Thymus (tissue), 14 donors: ENCODE data around the gene OLFM3. TPM values are rescaled to one million over a fixed set of nuclear protein-coding genes. Genes with fewer than 3 reads are reported as not detected.

Experiments used
- DNase-seq, 9 donors: peaks; one replicate each; pipeline ENCODE4 v3.0.0-alpha.2; 2013; ENCODE audit warnings: low spot score in 9 of 9, low read depth in 6 of 9, missing footprints in 1 of 9
- H3K27ac ChIP-seq, 2 donors: one replicate each; pipeline ENCODE4 v1.5.1; 2013; ENCODE audit warnings: control low read depth in 1 of 2, low read depth in 1 of 2, low read length in 1 of 2, mild to moderate bottlenecking in 1 of 2, moderate library complexity in 1 of 2
- H3K27me3 ChIP-seq, 2 donors: one replicate each; pipeline ENCODE4 v1.5.1; 2013; ENCODE audit warnings: low read length in 1 of 2; ENCODE audit not compliant: control insufficient read depth in 2 of 2, insufficient read depth in 1 of 2
- H3K36me3 ChIP-seq, 2 donors: one replicate each; pipeline ENCODE4 v1.5.1; 2013; ENCODE audit warnings: low read length in 1 of 2, mild to moderate bottlenecking in 1 of 2, moderate library complexity in 1 of 2; ENCODE audit not compliant: control insufficient read depth in 2 of 2, insufficient read depth in 2 of 2
- H3K4me1 ChIP-seq, 2 donors: one replicate each; pipeline ENCODE4 v1.5.1; 2013; ENCODE audit warnings: low read length in 2 of 2; ENCODE audit not compliant: control insufficient read depth in 2 of 2, insufficient read depth in 2 of 2
- H3K4me3 ChIP-seq, 2 donors: one replicate each; pipeline ENCODE4 v1.5.1; 2013; ENCODE audit warnings: low read length in 2 of 2, control low read depth in 1 of 2, mild to moderate bottlenecking in 1 of 2
- H3K9me3 ChIP-seq, 2 donors: one replicate each; pipeline ENCODE4 v1.5.1; 2013; ENCODE audit warnings: low read length in 1 of 2, mild to moderate bottlenecking in 1 of 2; ENCODE audit not compliant: control insufficient read depth in 2 of 2, insufficient read depth in 1 of 2
- WGBS: extraction: QIAGEN DNeasy Blood & Tissue Kit; methylation state at CpG from one replicate; pipeline ENCODE4 v1.1.7; 2013; 5-methylcytosine and 5-hydroxymethylcytosine counted together
- long read RNA-seq, 10 donors: transcript quantifications; one replicate each; lab custom pipeline, GENCODE V29; 2026
- polyA plus RNA-seq: library from polyadenylated mRNA; stranded (reverse); fragments of 200-250 nt; gene quantifications from one replicate; pipeline ENCODE4 v1.2.3, GENCODE V29; 2013
- total RNA-seq: library from RNA; stranded (reverse); fragments of 120-200 nt; gene quantifications from one replicate; pipeline ENCODE4 v1.2.4, GENCODE V29; 2013
- donor health status: healthy.

The OLFM3 gene
- 0.90 TPM for total RNA-seq
- polyA plus RNA-seq = 0.07 TPM
- long read RNA-seq, donor 1 = 0 reads
- long read RNA-seq, donor 2 = 0 reads
- long read RNA-seq, donor 3 = 0 reads
- long read RNA-seq, donor 4 = 0 reads
- long read RNA-seq, donor 5, partial matches to known transcripts = 0 of 1 reads
- long read RNA-seq, donor 5, other reads (novel, unspliced or antisense) = 0 of 1 reads
- long read RNA-seq, donor 6, partial matches to known transcripts = 0 of 1 reads
- long read RNA-seq, donor 6, other reads (novel, unspliced or antisense) = 0 of 1 reads
- long read RNA-seq, donor 7 = 0 reads
- long read RNA-seq, donor 8 = 0 reads
- long read RNA-seq, donor 9 = 0 reads
- long read RNA-seq, donor 10 = 0 reads

- peak in 7 of 9 donors; percentile 0 to 42 (median 9) for DNase-seq
- Histone ChIP-seq H3K4me3 (no peak within 1 kb of the TSS), H3K27me3 (peaks cover 0 to 12% of the 10 kb centered on the region in 2 donors), H3K4me1 (no peaks in the 10 kb centered on the region), H3K36me3 (no peaks in the 10 kb centered on the region), H3K27ac (no peak within 1 kb of the TSS), H3K9me3 (no peaks in the 10 kb centered on the region)
- WGBS = 8% methylated on average over 24 of the region's 24 CpGs
Observed at GRCh38 chr1:101996825-101997465, at the start of gene OLFM3. Gene OLFM3 (minus strand): TSS chr1:101996926.

GRCh38 chr1:102045752-102046151, 49.0 kb upstream of the OLFM3 start:
- Histone ChIP-seq H3K36me3 (no peaks in the 10 kb centered on the region), H3K27me3 (no peaks in the 10 kb centered on the region), H3K4me3 (no peak overlapping the region), H3K4me1 (no peaks in the 10 kb centered on the region), H3K27ac (no peak overlapping the region), H3K9me3 (no peaks in the 10 kb centered on the region)
- no peak for DNase-seq
- 93% methylated on average over 2 of the region's 2 CpGs for WGBS

GRCh38 chr1:102032534-102032933, 35.8 kb upstream of the OLFM3 start:
- 85% methylated on average over 7 of the region's 7 CpGs for WGBS
- H3K9me3 ChIP-seq = no peaks in the 10 kb centered on the region
- H3K27me3 ChIP-seq = no peaks in the 10 kb centered on the region
- no peak overlapping the region for H3K4me3 ChIP-seq
- no peaks in the 10 kb centered on the region for H3K4me1 ChIP-seq
- H3K36me3 ChIP-seq = no peaks in the 10 kb centered on the region
- DNase-seq = no peak
- no peak overlapping the region for H3K27ac ChIP-seq

- no peaks in the 10 kb centered on the region for H3K9me3 ChIP-seq
- no peaks in the 10 kb centered on the region for H3K4me1 ChIP-seq
- H3K27ac ChIP-seq = no peak overlapping the region
- H3K36me3 ChIP-seq = no peaks in the 10 kb centered on the region
- H3K4me3 ChIP-seq = no peak overlapping the region
- H3K27me3 ChIP-seq = no peaks in the 10 kb centered on the region
- DNase-seq = no peak
Observed at GRCh38 chr1:102019530-102019929, 22.8 kb upstream of the OLFM3 start.

GRCh38 chr1:102015728-102016127, 19.0 kb upstream of the OLFM3 start:
- no peaks in the 10 kb centered on the region for H3K27me3 ChIP-seq
- H3K36me3 ChIP-seq = no peaks in the 10 kb centered on the region
- DNase-seq = no peak
- H3K9me3 ChIP-seq = no peaks in the 10 kb centered on the region
- H3K4me1 ChIP-seq = no peaks in the 10 kb centered on the region
- 94% methylated on average over 3 of the region's 3 CpGs for WGBS
- no peak overlapping the region for H3K27ac ChIP-seq
- no peak overlapping the region for H3K4me3 ChIP-seq

GRCh38 chr1:102002057-102002456, 5.3 kb upstream of the OLFM3 start:
- peaks cover 0 to 1% of the 10 kb centered on the region in 2 donors for H3K27me3 ChIP-seq
- no peak overlapping the region for H3K27ac ChIP-seq
- H3K4me1 ChIP-seq = no peaks in the 10 kb centered on the region
- DNase-seq = no peak
- no peaks in the 10 kb centered on the region for H3K9me3 ChIP-seq
- 87% methylated on average over 2 of the region's 2 CpGs for WGBS
- H3K36me3 ChIP-seq = no peaks in the 10 kb centered on the region
- H3K4me3 ChIP-seq = no peak overlapping the region

GRCh38 chr1:101995984-101996745, 561 bp downstream of the OLFM3 start:
- Histone ChIP-seq H3K9me3 (no peaks in the 10 kb centered on the region), H3K27me3 (peaks cover 0 to 12% of the 10 kb centered on the region in 2 donors), H3K4me1 (no peaks in the 10 kb centered on the region), H3K4me3 (no peak overlapping the region), H3K27ac (no peak overlapping the region), H3K36me3 (no peaks in the 10 kb centered on the region)
- DNase-seq = no peak
- 12% methylated on average over 20 of the region's 20 CpGs for WGBS

- DNase-seq = no peak
- no peak overlapping the region for H3K27ac ChIP-seq
- 60% methylated on average over 3 of the region's 3 CpGs for WGBS
- H3K36me3 ChIP-seq = no peaks in the 10 kb centered on the region
- H3K27me3 ChIP-seq = peaks cover 0 to 12% of the 10 kb centered on the region in 2 donors
- no peaks in the 10 kb centered on the region for H3K4me1 ChIP-seq
- no peak overlapping the region for H3K4me3 ChIP-seq
- no peaks in the 10 kb centered on the region for H3K9me3 ChIP-seq
Observed at GRCh38 chr1:101993710-101994109, 3.0 kb downstream of the OLFM3 start.
